NOMO-1 treated with dmso at 0.1 percent for 144 hours (cell line): ENCODE measurements around the gene GRM3.
"Not testable (repeated sequence)": the region's sequence is repeated elsewhere in the genome, so short reads cannot be mapped to it uniquely, and the experiment has no call there.

ENCODE experiments used
- DNase-seq: peaks from one replicate; lab custom pipeline; 2025; ENCODE audit not compliant: unreplicated experiment; lab: John Stamatoyannopoulos, UW

Gene GRM3

GRCh38 chr7:86643561-86644281, at the start of gene GRM3:
Gene GRM3 (plus strand): TSS chr7:86643909. CDS start chr7:86765146, 121,237 bp downstream.
- no peak for DNase-seq

- no peak for DNase-seq
Observed at GRCh38 chr7:86598311-86598710, 45.4 kb upstream of the GRM3 start.

- no peak for DNase-seq
Observed at GRCh38 chr7:86598721-86599120, 45.0 kb upstream of the GRM3 start.

GRCh38 chr7:86600506-86601290, 43.0 kb upstream of the GRM3 start:
- no peak for DNase-seq

GRCh38 chr7:86615711-86616110, 28.0 kb upstream of the GRM3 start:
- not testable (repeated sequence) for DNase-seq

- DNase-seq: no peak
Observed at GRCh38 chr7:86644282-86645224, 844 bp downstream of the GRM3 start.

- no peak for DNase-seq
Observed at GRCh38 chr7:86645225-86645608, 1.5 kb downstream of the GRM3 start.

GRCh38 chr7:86645676-86646276, 2.1 kb downstream of the GRM3 start:
- DNase-seq: no peak

GRCh38 chr7:86647385-86648094, 3.8 kb downstream of the GRM3 start:
- DNase-seq: no peak

- DNase-seq: no peak
Observed at GRCh38 chr7:86648169-86648568, 4.5 kb downstream of the GRM3 start.

- DNase-seq: no peak
Observed at GRCh38 chr7:86653919-86654659, 10.4 kb downstream of the GRM3 start.

GRCh38 chr7:86657948-86658347, 14.2 kb downstream of the GRM3 start:
- no peak for DNase-seq

GRCh38 chr7:86660950-86661462, 17.3 kb downstream of the GRM3 start:
- no peak for DNase-seq

- DNase-seq: no peak
Observed at GRCh38 chr7:86664486-86664885, 20.8 kb downstream of the GRM3 start.

- DNase-seq: no peak
Observed at GRCh38 chr7:86664991-86665390, 21.3 kb downstream of the GRM3 start.

- DNase-seq: no peak
Observed at GRCh38 chr7:86665669-86666068, 22.0 kb downstream of the GRM3 start.

- no peak for DNase-seq
Observed at GRCh38 chr7:86667732-86668131, 24.0 kb downstream of the GRM3 start.

- DNase-seq: no peak
Observed at GRCh38 chr7:86668315-86668714, 24.6 kb downstream of the GRM3 start.

- DNase-seq: no peak
Observed at GRCh38 chr7:86687831-86688230, 44.1 kb downstream of the GRM3 start.
